HG02943 (cell line): ENCODE results near the gene IL1RAPL1.

ENCODE experiments used
- ATAC-seq: cut with Tn5 transposase; IDR thresholded peaks from one replicate; pipeline ENCODE4 v1.9.1; 2021; ENCODE audit warnings: mild to moderate bottlenecking, low read depth, moderate library complexity; ENCODE audit not compliant: unreplicated experiment

The IL1RAPL1 gene

GRCh38 chrX:29561417-29561816 is 974.2 kb downstream of the IL1RAPL1 start:
- ATAC-seq = no peak

- no peak for ATAC-seq
Measured at GRCh38 chrX:29580560-29580959, 993.3 kb downstream of the IL1RAPL1 start.

GRCh38 chrX:29581223-29581622 is 994.0 kb downstream of the IL1RAPL1 start:
- ATAC-seq = no peak

GRCh38 chrX:29587107-29587506 is 999.9 kb downstream of the IL1RAPL1 start:
- peak; percentile 81 for ATAC-seq

- no peak for ATAC-seq
Measured at GRCh38 chrX:29590921-29591320, 1003.7 kb downstream of the IL1RAPL1 start.

- ATAC-seq = no peak
Measured at GRCh38 chrX:29604381-29604780, 1017.1 kb downstream of the IL1RAPL1 start.

GRCh38 chrX:29617276-29617675 is 1030.0 kb downstream of the IL1RAPL1 start:
- no peak for ATAC-seq

- ATAC-seq = no peak
Measured at GRCh38 chrX:29617725-29618124, 1030.5 kb downstream of the IL1RAPL1 start.

- ATAC-seq = no peak
Measured at GRCh38 chrX:29627833-29628232, 1040.6 kb downstream of the IL1RAPL1 start.

- no peak for ATAC-seq
Measured at GRCh38 chrX:29634516-29634915, 1047.3 kb downstream of the IL1RAPL1 start.

GRCh38 chrX:29636331-29636730 is 1049.1 kb downstream of the IL1RAPL1 start:
- no peak for ATAC-seq

GRCh38 chrX:29640106-29640505 is 1052.9 kb downstream of the IL1RAPL1 start:
- no peak for ATAC-seq

GRCh38 chrX:29641461-29641860 is 1054.2 kb downstream of the IL1RAPL1 start:
- no peak for ATAC-seq

GRCh38 chrX:29643181-29643580 is 1055.9 kb downstream of the IL1RAPL1 start:
- ATAC-seq = no peak

GRCh38 chrX:29648161-29648560 is 1060.9 kb downstream of the IL1RAPL1 start:
- no peak for ATAC-seq

GRCh38 chrX:29652484-29652883 is 1065.2 kb downstream of the IL1RAPL1 start:
- ATAC-seq = no peak

GRCh38 chrX:29653721-29654120 is 1066.5 kb downstream of the IL1RAPL1 start:
- no peak for ATAC-seq

GRCh38 chrX:29659911-29660310 is 1072.7 kb downstream of the IL1RAPL1 start:
- no peak for ATAC-seq

- ATAC-seq = no peak
Measured at GRCh38 chrX:29661290-29661689, 1074.0 kb downstream of the IL1RAPL1 start.

- peak; percentile 42 for ATAC-seq
Measured at GRCh38 chrX:29662101-29662500, 1074.9 kb downstream of the IL1RAPL1 start.

GRCh38 chrX:29662759-29663503 is 1075.7 kb downstream of the IL1RAPL1 start:
- no peak for ATAC-seq

GRCh38 chrX:29665532-29665931 is 1078.3 kb downstream of the IL1RAPL1 start:
- no peak for ATAC-seq

GRCh38 chrX:29666366-29666765 is 1079.1 kb downstream of the IL1RAPL1 start:
- ATAC-seq = no peak
